ENCODE data around the gene SULT2B1. TPM values are rescaled to one million over a fixed set of nuclear protein-coding genes. Genes with fewer than 3 reads are reported as not detected.
A peak's percentile ranks its signal among the peaks of the same experiment; 100 is the strongest.

Gene SULT2B1
- total RNA-seq, 1 donor from 2014 or later, result not detected

- DNase-seq (ENCODE audit: low spot score) (no peak), ATAC-seq (no peak)
- intact Hi-C loops (cut with DNase I), result no loop called here
Measured at GRCh38 chr19:48613852-48614435, 62.0 kb downstream of the SULT2B1 start.

- DNase-seq (ENCODE audit: low spot score), result no peak
- intact Hi-C loops (cut with DNase I), result no loop called here
- ATAC-seq, result no peak
Measured at GRCh38 chr19:48614436-48615230, 62.7 kb downstream of the SULT2B1 start, which contains the start of gene FAM83E. Gene FAM83E (minus strand): TSS chr19:48615076. CDS start chr19:48613372, 1,704 bp downstream.

GRCh38 chr19:48615231-48616040 is 63.5 kb downstream of the SULT2B1 start:
- intact Hi-C loops (cut with DNase I), result no loop called here
- ATAC-seq, result no peak
- DNase-seq (ENCODE audit: low spot score), result no peak

GRCh38 chr19:48616041-48616436 is 64.1 kb downstream of the SULT2B1 start:
- intact Hi-C loops (cut with DNase I), result no loop called here
- no peak for ATAC-seq

GRCh38 chr19:48616491-48617056 is 64.6 kb downstream of the SULT2B1 start:
- intact Hi-C loops (cut with DNase I), result no loop called here

More at GRCh38 chr19:48616041-48616436, 64.1 kb downstream of the SULT2B1 start:
- no peak for DNase-seq (ENCODE audit: low spot score)

GRCh38 chr19:48617146-48617937 is 65.4 kb downstream of the SULT2B1 start:
- no peak for ATAC-seq
- no peak for DNase-seq (ENCODE audit: low spot score)
- intact Hi-C loops (cut with DNase I), result no loop called here

More at GRCh38 chr19:48616491-48617056, 64.6 kb downstream of the SULT2B1 start:
- ATAC-seq (no peak), DNase-seq (ENCODE audit: low spot score) (no peak)

- intact Hi-C loops (cut with DNase I), result no loop called here
- DNase-seq (ENCODE audit: low spot score) (no peak), ATAC-seq (no peak)
Measured at GRCh38 chr19:48618278-48618915, 66.4 kb downstream of the SULT2B1 start.

- DNase-seq (ENCODE audit: low spot score), result peak; percentile 97
- peak; percentile 95 for ATAC-seq
- intact Hi-C loops (cut with DNase I), result no loop called here
Measured at GRCh38 chr19:48618916-48619691, 67.1 kb downstream of the SULT2B1 start, which contains the start of the genes RPL18 and SPHK2. Gene RPL18 (minus strand): TSS chr19:48619178. CDS start chr19:48619143, 35 bp downstream. Gene SPHK2 (plus strand): TSS chr19:48619506. CDS start chr19:48620515, 1,009 bp downstream.

- intact Hi-C loops (cut with DNase I), result no loop called here
- ATAC-seq, result no peak
- DNase-seq (ENCODE audit: low spot score), result no peak
Measured at GRCh38 chr19:48619692-48620585, 68.0 kb downstream of the SULT2B1 start.

GRCh38 chr19:48623556-48624066 is 71.6 kb downstream of the SULT2B1 start:
- intact Hi-C loops (cut with DNase I), result no loop called here

GRCh38 chr19:48624067-48624594 is 72.2 kb downstream of the SULT2B1 start:
- ATAC-seq (peak; percentile 88), DNase-seq (ENCODE audit: low spot score) (peak; percentile 99)
- intact Hi-C loops (cut with DNase I), result no loop called here

More at GRCh38 chr19:48623556-48624066, 71.6 kb downstream of the SULT2B1 start:
- ATAC-seq, result no peak
- no peak for DNase-seq (ENCODE audit: low spot score)

- intact Hi-C loops (cut with DNase I), result no loop called here
Measured at GRCh38 chr19:48624791-48625723, 73.1 kb downstream of the SULT2B1 start.

GRCh38 chr19:48625891-48626327 is 73.9 kb downstream of the SULT2B1 start:
- no peak for ATAC-seq
- intact Hi-C loops (cut with DNase I), result no loop called here
- DNase-seq (ENCODE audit: low spot score), result no peak

More at GRCh38 chr19:48624791-48625723, 73.1 kb downstream of the SULT2B1 start:
- no peak for DNase-seq (ENCODE audit: low spot score)
- ATAC-seq, result no peak

GRCh38 chr19:48627201-48627864 is 75.4 kb downstream of the SULT2B1 start:
- intact Hi-C loops (cut with DNase I), result no loop called here
- ATAC-seq, result no peak
- DNase-seq (ENCODE audit: low spot score), result no peak

Measured in sciatic nerve (tissue), 2 donors.